Activated CD4-positive, alpha-beta memory T cell treated with anti-CD3 and anti-CD28 coated beads, Interleukin-2, amount 10 ng/mL, durations not matched to agents 7 days and 5 days (primary cell): ENCODE measurements around the gene NLK. TPM values are rescaled to one million over a fixed set of nuclear protein-coding genes. Genes with fewer than 3 reads are reported as not detected.
"Not testable (repeated sequence)": the region's sequence is repeated elsewhere in the genome, so short reads cannot be mapped to it uniquely, and the experiment has no call there.

ENCODE experiments used
- CTCF ChIA-PET: fragments of 350-600 bp; sonication (Branson Sonifier 250); formaldehyde crosslinking; loops from one replicate; lab custom pipeline; 2021; ENCODE audit warnings: antibody characterized with exemption, inconsistent platforms; lab: Charles Lee
- POLR2A ChIA-PET: fragments of 350-600 bp; sonication (Branson Sonifier 250); formaldehyde crosslinking; loops from one replicate; lab custom pipeline; 2021; ENCODE audit warnings: antibody characterized with exemption; lab: Charles Lee
- DNase-seq: peaks from one replicate; pipeline ENCODE4 v3.0.0-alpha.2; 2020
- H3K27ac Mint-ChIP-seq: one replicate; pipeline ENCODE4 v1.8.0; 2021; ENCODE audit warnings: mild to moderate bottlenecking, mixed read lengths
- H3K27me3 Mint-ChIP-seq: one replicate; pipeline ENCODE4 v1.8.0; 2021; ENCODE audit warnings: mixed read lengths
- H3K36me3 Mint-ChIP-seq: one replicate; pipeline ENCODE4 v1.8.0; 2021; ENCODE audit warnings: low read depth, mixed read lengths
- H3K4me1 Mint-ChIP-seq: one replicate; pipeline ENCODE4 v1.8.0; 2021; ENCODE audit warnings: mixed read lengths
- H3K4me3 Mint-ChIP-seq: one replicate; pipeline ENCODE4 v1.8.0; 2021; ENCODE audit warnings: mild to moderate bottlenecking, mixed read lengths
- H3K9me3 Mint-ChIP-seq: one replicate; pipeline ENCODE4 v1.8.0; 2021; ENCODE audit warnings: mixed read lengths
- total RNA-seq, 2 experiments: library from RNA; stranded (reverse); gene quantifications; one replicate each; pipeline ENCODE4 v1.2.3, GENCODE V29; 2021

NLK gene
- total RNA-seq, 2 experiments from 2014 or later = 10.7 to 12.8 TPM

GRCh38 chr17:28238547-28239270 lies 196.2 kb downstream of the NLK start:
- H3K27ac Mint-ChIP-seq, DNase-seq, H3K36me3 Mint-ChIP-seq, POLR2A ChIA-PET, CTCF ChIA-PET, H3K9me3 Mint-ChIP-seq, H3K4me3 Mint-ChIP-seq, H3K4me1 Mint-ChIP-seq: not testable (repeated sequence)
- H3K27me3 Mint-ChIP-seq = peaks cover 12% of the 10 kb centered on the region

- ChIA-PET POLR2A (no interaction called here), CTCF (no interaction called here)
- Mint-ChIP-seq H3K9me3 (no peaks in the 10 kb centered on the region), H3K27me3 (peaks cover 12% of the 10 kb centered on the region), H3K36me3 (no peaks in the 10 kb centered on the region), H3K27ac (no peak overlapping the region), H3K4me1 (no peaks in the 10 kb centered on the region), H3K4me3 (no peak overlapping the region)
- DNase-seq = no peak
These were observed 196.8 kb downstream of the NLK start for GRCh38 chr17:28239271-28239624.

GRCh38 chr17:28240688-28241340 lies 198.3 kb downstream of the NLK start:
- Mint-ChIP-seq H3K4me3 (no peak overlapping the region), H3K27ac (no peak overlapping the region), H3K9me3 (no peaks in the 10 kb centered on the region), H3K27me3 (peaks cover 9% of the 10 kb centered on the region), H3K4me1 (no peaks in the 10 kb centered on the region), H3K36me3 (no peaks in the 10 kb centered on the region)
- POLR2A ChIA-PET = no interaction called here
- DNase-seq = no peak
- CTCF ChIA-PET = interaction anchor here (1.7 kb wide), 1 partner anchor 11 kb away, joined by 4 read pairs; no protein-coding TSS in a partner anchor

GRCh38 chr17:28242791-28243190 lies 200.3 kb downstream of the NLK start:
- CTCF ChIA-PET = no interaction called here

GRCh38 chr17:28243268-28243667 lies 200.8 kb downstream of the NLK start:
- H3K36me3 Mint-ChIP-seq, H3K9me3 Mint-ChIP-seq, H3K27ac Mint-ChIP-seq, H3K4me3 Mint-ChIP-seq, H3K4me1 Mint-ChIP-seq, DNase-seq: not testable (repeated sequence)
- POLR2A ChIA-PET = interaction anchor here (0.7 kb wide), 1 partner anchor 357 kb away, joined by 3 read pairs; no protein-coding TSS in a partner anchor
- H3K27me3 Mint-ChIP-seq = peaks cover 11% of the 10 kb centered on the region
- CTCF ChIA-PET = interaction anchor here (2.2 kb wide), 1 partner anchor 9 kb away, joined by 8 read pairs; no protein-coding TSS in a partner anchor

More at GRCh38 chr17:28242791-28243190, 200.3 kb downstream of the NLK start:
- Mint-ChIP-seq H3K27ac (no peak overlapping the region), H3K36me3 (no peaks in the 10 kb centered on the region), H3K9me3 (no peaks in the 10 kb centered on the region), H3K4me3 (no peak overlapping the region), H3K27me3 (peaks cover 13% of the 10 kb centered on the region), H3K4me1 (no peaks in the 10 kb centered on the region)
- DNase-seq = no peak
- POLR2A ChIA-PET = no interaction called here

- CTCF ChIA-PET = interaction anchor here (2.2 kb wide), 1 partner anchor 11 kb away, joined by 8 read pairs; no protein-coding TSS in a partner anchor
- peaks cover 11% of the 10 kb centered on the region for H3K27me3 Mint-ChIP-seq
- H3K9me3 Mint-ChIP-seq = no peaks in the 10 kb centered on the region
- no peak overlapping the region for H3K4me3 Mint-ChIP-seq
- H3K36me3 Mint-ChIP-seq = no peaks in the 10 kb centered on the region
- POLR2A ChIA-PET = no interaction called here
- DNase-seq = no peak
- no peaks in the 10 kb centered on the region for H3K4me1 Mint-ChIP-seq
- no peak overlapping the region for H3K27ac Mint-ChIP-seq
These were observed 202.0 kb downstream of the NLK start for GRCh38 chr17:28244446-28244845.

Other genes starting within 250 kb of the NLK start
- gene NOS2, start 242.1 kb upstream of the NLK start, total RNA-seq = not detected
- gene LYRM9, start 149.3 kb upstream of the NLK start, total RNA-seq = 1 to 10 TPM; 6.0 to 6.1 TPM